ENCODE data around the gene GFER. TPM values are rescaled to one million over a fixed set of nuclear protein-coding genes. Genes with fewer than 3 reads are reported as not detected.

Gene GFER
- total and polyA plus RNA-seq, 10 of the 15 experiments (the other 5 are each of a cell fraction or from before 2014, with no cell fraction given): 2.4 to 57.7 (median 31.3) TPM

GRCh38 chr16:1964506-1965395 is 19.2 kb upstream of the GFER start, which contains the start of gene RPS2 (continued):
- TF ChIP-seq HDAC2 (IDR thresholded peaks at IDR 0.05) (no peak), ATF2 (IDR thresholded peaks at IDR 0.05; ENCODE audit: low read length) (peak; percentile 55; the same call in 1 of the 2 replicates), SIN3A (IDR thresholded peaks at IDR 0.05; ENCODE audit: low read depth, low read length) (peak; percentile 63; the same call in 1 of the 2 replicates), BACH1 (IDR thresholded peaks at IDR 0.05; ENCODE audit: borderline replicate concordance) (peak; percentile 77), IRF3 (IDR thresholded peaks at IDR 0.05) (peak; percentile 68), KLF5 (IDR thresholded peaks at IDR 0.05; ENCODE audit: partially characterized antibody) (peak; percentile 92), SP1 (IDR thresholded peaks at IDR 0.05; ENCODE audit: low read depth, low read length) (peak; percentile 93), ATF7 (IDR thresholded peaks at IDR 0.05; ENCODE audit: low read depth) (peak; percentile 55; the same call in 1 of the 2 replicates), POLR2AphosphoS5 (IDR thresholded peaks at IDR 0.05; ENCODE audit: low read length) (peak; percentile 100), GATAD2B (conservative IDR thresholded peaks at IDR 0.05; ENCODE audit: low read depth) (peak; percentile 74), ZNF207 (IDR thresholded peaks at IDR 0.05; ENCODE audit: borderline replicate concordance) (no peak; the same call in none of the 2 replicates)
